GM21367 (cell line): ENCODE data around the gene ZNF660.
A peak's percentile ranks its signal among the peaks of the same experiment; 100 is the strongest.

ENCODE experiments used
- ATAC-seq: cut with Tn5 transposase; IDR thresholded peaks from one replicate; pipeline ENCODE4 v1.9.1; 2021; ENCODE audit not compliant: unreplicated experiment

Gene ZNF660

GRCh38 chr3:44628716-44629115 is 44.0 kb downstream of the ZNF660 start:
- ATAC-seq, result no peak

DNA sequence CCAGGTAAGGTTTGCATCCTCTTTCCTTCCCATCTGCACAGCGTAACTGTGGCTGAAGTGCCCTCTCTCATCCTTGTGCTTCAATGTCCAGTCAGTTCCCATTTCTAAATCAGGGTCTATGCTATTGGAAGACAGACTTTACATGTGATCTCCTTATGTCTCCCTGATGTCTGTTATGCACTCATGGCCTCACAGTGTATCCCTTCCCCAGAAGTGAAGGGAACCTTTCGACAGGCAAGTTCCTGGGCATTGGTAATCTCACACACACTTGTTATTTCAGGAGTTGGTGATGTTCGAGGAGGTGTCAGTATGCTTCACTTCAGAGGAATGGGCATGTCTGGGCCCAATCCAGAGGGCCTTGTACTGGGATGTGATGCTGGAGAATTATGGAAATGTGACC is 47.4 kb downstream of the ZNF660 start:
- ATAC-seq, result no peak

- no peak for ATAC-seq
These were observed 57.6 kb downstream of the ZNF660 start for GRCh38 chr3:44642337-44642736.

- ATAC-seq, result no peak
These were observed 58.3 kb downstream of the ZNF660 start for GRCh38 chr3:44643024-44643423.

- no peak for ATAC-seq
These were observed 63.0 kb downstream of the ZNF660 start for GRCh38 chr3:44647771-44648170.

DNA sequence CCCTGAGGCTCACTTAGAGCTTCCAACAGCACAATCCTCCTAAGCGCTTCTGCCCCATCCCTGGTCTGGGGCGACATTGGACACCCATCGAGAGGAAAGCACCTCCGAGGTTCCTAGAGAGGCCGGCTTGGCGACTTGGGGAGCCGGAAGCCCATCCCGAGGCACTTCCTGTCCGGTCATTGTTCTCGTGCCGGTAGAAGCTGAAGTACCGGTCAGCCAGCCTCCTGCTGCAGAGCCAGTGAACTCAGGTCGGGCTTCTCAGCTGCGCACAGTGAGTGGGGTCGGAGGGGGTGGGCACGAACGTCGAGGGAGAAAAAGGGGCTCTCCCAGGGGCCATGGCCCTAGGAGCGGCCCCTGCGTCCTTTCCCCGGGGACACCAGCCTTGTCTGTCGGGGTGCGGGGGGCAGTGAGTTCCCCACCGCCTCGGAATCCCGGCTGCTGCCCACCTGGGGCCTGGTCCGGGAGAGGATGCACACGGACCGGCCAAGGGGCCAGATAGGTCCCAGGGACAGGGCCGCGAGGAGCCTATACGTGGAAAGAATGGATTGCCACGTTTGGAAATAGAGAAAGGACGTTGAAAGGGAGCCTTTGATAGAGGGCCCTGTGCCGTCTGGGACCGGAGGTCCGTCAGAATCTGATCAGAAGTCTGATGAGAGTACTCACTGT is 63.9 kb downstream of the ZNF660 start, which contains the start of gene ZNF35:
ZNF35 (plus strand) TSS at position 169 of the 666 bp plus-strand sequence. CDS start 2,336 bp downstream, outside the sequence.
- ATAC-seq, result peak; percentile 95
